ENCODE data around the gene PDE6G. TPM values are rescaled to one million over a fixed set of nuclear protein-coding genes. Genes with fewer than 3 reads are reported as not detected.

PDE6G gene
- total and polyA plus RNA-seq, 11 donors, result 0.67 to 2.3 (median 1.1) TPM; not detected in 7

- Histone ChIP-seq H3K27me3 (no peaks in the 10 kb centered on the region), H3K4me3 (no peak overlapping the region), H3K4me1 (peaks cover 0 to 51% (median 19%) of the 10 kb centered on the region in 12 donors), H3K36me3 (peaks cover 0 to 84% (median 77%) of the 10 kb centered on the region in 9 donors), H3K9me3 (no peaks in the 10 kb centered on the region), H3K27ac (peak overlapping the region in 9 of 12 donors; percentile 2 to 86 (median 35))
- DNase-seq (peak in 2 of 5 donors; percentile 39 to 58), ATAC-seq (peak in 2 of 4 donors; percentile 2 to 25)
- WGBS, 4 donors, result 61 to 68% (median 64%) methylated on average over 16 of the region's 16 CpGs
- intact Hi-C loops (cut with DNase I), result loop anchor here in 1 of 10 donors (1.0 kb wide), 1 partner anchor 9 kb away; no protein-coding TSS in a partner anchor
- TF ChIP-seq CTCF (IDR thresholded peaks at IDR 0.05) (no peak), POLR2A (IDR thresholded peaks at IDR 0.05) (no peak)
Observed at GRCh38 chr17:81612172-81612970, 44.0 kb downstream of the PDE6G start.

GRCh38 chr17:81609541-81610311 lies 46.6 kb downstream of the PDE6G start:
- peaks cover 0 to 42% (median 17%) of the 10 kb centered on the region in 12 donors for H3K4me1 ChIP-seq
- no peak overlapping the region for H3K4me3 ChIP-seq
- TF ChIP-seq POLR2A (IDR thresholded peaks at IDR 0.05), result no peak
- no peak for TF ChIP-seq CTCF (IDR thresholded peaks at IDR 0.05)
- peak overlapping the region in 6 of 12 donors; percentile 19 to 75 (median 54) for H3K27ac ChIP-seq
- H3K27me3 ChIP-seq, result no peaks in the 10 kb centered on the region
- peaks cover 0 to 89% (median 84%) of the 10 kb centered on the region in 9 donors for H3K36me3 ChIP-seq
- ATAC-seq, result peak; percentile 42 to 66 (median 50)
- peak in 2 of 5 donors; percentile 8 to 64 for DNase-seq
- H3K9me3 ChIP-seq, result no peaks in the 10 kb centered on the region
- intact Hi-C loops (cut with DNase I), result loop anchor here in 2 of 10 donors (10.0 kb wide), 2 partner anchors 95 to 355 kb away; partner anchors contain the start of gene ACTG1 (in 1 of the 2)
- 70 to 79% (median 71%) methylated on average over 19 of the region's 19 CpGs for WGBS, 4 donors

- H3K36me3 ChIP-seq, result peaks cover 0 to 97% (median 94%) of the 10 kb centered on the region in 9 donors
- peak overlapping the region in 3 of 12 donors; percentile 51 to 73 (median 57) for H3K27ac ChIP-seq
Observed at GRCh38 chr17:81608605-81609004, 47.7 kb downstream of the PDE6G start.

More at GRCh38 chr17:81608605-81609004, 47.7 kb downstream of the PDE6G start:
- no peak for ATAC-seq
- DNase-seq, result no peak
- Histone ChIP-seq H3K4me3 (no peak overlapping the region), H3K9me3 (no peaks in the 10 kb centered on the region), H3K27me3 (no peaks in the 10 kb centered on the region), H3K4me1 (peaks cover 0 to 31% (median 8%) of the 10 kb centered on the region in 12 donors)
- TF ChIP-seq CTCF (IDR thresholded peaks at IDR 0.05) (no peak), POLR2A (IDR thresholded peaks at IDR 0.05) (no peak)
- intact Hi-C loops (cut with DNase I), result loop anchor here in 2 of 10 donors (10.0 kb wide), 2 partner anchors 94 to 354 kb away; partner anchors contain the start of gene ACTG1 (in 1 of the 2)
- 87 to 90% (median 89%) methylated on average over 13 of the region's 13 CpGs for WGBS, 4 donors

All from heart left ventricle (tissue), 16 donors.